Hindlimb muscle (tissue), 1 donor: ENCODE data around the gene CINP. TPM values are rescaled to one million over a fixed set of nuclear protein-coding genes. Genes with fewer than 3 reads are reported as not detected.
"Not testable (repeated sequence)": the region's sequence is repeated elsewhere in the genome, so short reads cannot be mapped to it uniquely, and the experiment has no call there.

Experiments
- DNase-seq: peaks from one replicate; pipeline ENCODE4 v3.0.0-alpha.2; 2013
- polyA plus RNA-seq: library from polyadenylated mRNA; unstranded; fragments of 120-200 nt; gene quantifications from one replicate; pipeline ENCODE4 v1.2.1, GENCODE V29; 2013; ENCODE audit not compliant: insufficient read length

CINP gene
- polyA plus RNA-seq, 1 donor = 26.4 TPM

GRCh38 chr14:102353126-102353619 is 9.5 kb downstream of the CINP start:
- DNase-seq = no peak

- DNase-seq = no peak
Observed at GRCh38 chr14:102352213-102352612, 10.5 kb downstream of the CINP start.

- peak; percentile 12 for DNase-seq
Observed at GRCh38 chr14:102351593-102351992, 11.1 kb downstream of the CINP start.

- DNase-seq = no peak
Observed at GRCh38 chr14:102351023-102351422, 11.7 kb downstream of the CINP start.

DNA sequence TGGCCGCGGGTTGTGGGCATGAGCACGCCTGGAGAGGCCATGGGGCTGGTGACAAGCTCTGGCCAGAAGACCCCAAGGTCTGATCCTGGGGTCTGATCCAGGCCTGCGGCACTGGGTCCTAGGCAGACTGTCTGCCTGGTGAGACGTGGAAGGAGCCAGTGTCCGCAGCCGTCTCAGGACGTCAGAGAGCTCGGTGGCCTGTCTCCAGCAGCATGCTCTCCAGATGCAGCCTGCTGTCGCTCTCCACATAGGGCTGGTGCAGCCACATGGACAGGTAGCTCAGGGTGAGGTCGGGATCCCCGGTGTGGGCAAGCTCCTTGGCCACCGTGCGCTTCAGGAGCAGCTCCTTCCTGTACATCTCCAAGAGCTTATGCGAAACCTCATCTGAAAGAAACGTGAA is 14.3 kb downstream of the CINP start:
- DNase-seq = no peak

DNA sequence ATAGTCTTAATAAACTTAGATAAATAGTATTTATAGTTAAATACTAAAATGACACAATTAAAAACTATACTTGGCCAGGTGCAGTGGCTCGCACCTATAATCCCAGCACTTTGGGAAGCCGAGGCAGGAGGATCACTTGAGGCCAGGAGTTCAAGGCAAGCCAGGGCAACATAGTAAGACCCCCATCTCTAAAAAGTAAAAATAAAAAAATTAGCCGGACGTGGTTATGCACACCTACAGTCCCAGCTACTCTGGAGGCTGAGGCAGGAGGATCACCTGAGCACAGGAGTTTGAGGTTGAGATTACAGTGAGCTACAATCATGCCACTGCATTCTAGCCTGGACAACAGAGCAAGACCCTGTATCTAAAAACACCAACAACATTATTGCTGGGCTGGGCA is 16.0 kb downstream of the CINP start:
- DNase-seq = no peak

DNA sequence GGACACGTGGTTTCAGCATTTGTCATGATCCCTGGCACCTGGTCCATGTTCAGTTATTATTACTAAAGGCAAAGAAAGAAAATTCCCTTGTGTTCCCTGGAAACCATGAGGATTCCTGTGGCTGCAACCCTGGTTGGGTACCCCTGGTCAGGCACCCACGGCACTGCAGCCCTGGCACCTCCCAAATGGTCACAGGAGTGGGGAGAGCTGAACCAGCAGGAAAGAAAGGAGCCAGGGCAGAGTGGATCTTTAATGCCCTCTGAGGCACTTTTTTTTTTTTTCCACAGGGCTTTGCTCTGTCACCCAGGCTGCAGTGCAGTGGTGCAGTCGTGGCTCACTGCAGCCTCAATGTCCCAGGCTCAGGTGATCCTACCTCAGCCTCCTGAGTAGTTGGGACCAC is 17.5 kb downstream of the CINP start:
- DNase-seq = no peak

DNA sequence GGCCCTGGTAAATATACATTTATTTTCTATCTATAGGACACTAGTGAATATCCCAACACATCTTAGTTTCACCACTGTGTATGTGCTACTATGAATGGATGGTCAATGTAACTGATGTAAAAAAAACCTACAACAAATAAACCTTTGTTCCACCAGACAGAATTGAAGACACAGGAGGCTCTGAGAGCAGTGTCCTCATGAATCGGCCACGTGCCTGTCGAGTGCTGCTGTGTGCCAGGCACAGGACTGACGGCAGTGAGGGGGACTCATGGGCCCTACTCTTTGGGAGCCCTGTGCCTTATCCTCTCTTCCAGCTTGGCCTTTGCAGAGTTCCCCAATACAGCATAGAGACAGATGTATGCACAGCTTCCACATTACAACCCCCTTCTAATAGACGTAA is 18.2 kb downstream of the CINP start:
- no peak for DNase-seq

GRCh38 chr14:102344084-102344483 is 18.6 kb downstream of the CINP start:
- no peak for DNase-seq

- DNase-seq = no peak
Observed at GRCh38 chr14:102342238-102342637, 20.5 kb downstream of the CINP start.

DNA sequence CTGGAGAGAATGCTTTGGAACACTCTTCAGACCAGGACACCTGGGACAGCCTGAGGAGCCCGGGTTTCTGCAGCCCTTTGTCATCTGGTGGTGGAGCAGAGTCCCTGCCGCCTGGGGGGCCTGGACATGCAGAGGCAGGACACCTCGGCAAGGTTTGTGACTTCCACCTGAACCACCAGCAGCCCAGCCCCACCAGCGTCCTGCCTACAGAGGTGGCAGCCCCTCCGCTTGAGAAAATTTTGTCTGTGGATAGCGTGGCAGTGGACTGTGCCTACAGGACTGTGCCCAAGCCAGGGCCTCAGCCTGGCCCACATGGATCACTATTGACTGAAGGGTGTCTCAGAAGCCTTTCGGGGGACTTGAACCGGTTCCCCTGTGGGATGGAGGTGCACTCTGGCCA is 21.1 kb downstream of the CINP start:
- no peak for DNase-seq

DNA sequence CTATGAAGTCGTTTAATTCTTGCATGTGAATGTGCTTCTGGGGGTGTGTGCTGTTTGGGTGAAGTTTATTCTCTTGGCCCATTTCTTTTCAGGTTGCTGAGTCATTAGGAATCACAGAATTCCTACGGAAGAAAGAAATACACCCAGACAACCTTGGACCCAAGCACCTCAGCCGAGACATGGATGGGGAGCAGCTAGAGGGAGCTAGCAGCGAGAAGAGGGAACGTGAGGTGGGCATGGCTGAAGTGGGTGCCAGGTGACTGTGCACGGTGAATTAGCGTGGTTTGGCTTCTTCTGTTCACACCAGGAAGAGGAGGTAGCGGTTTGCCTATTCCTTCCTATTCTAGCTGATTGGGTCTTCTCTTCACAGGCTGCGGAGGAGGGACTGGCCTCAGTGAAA is 24.0 kb downstream of the CINP start:
- no peak for DNase-seq

GRCh38 chr14:102335163-102335562 is 27.5 kb downstream of the CINP start:
- no peak for DNase-seq

DNA sequence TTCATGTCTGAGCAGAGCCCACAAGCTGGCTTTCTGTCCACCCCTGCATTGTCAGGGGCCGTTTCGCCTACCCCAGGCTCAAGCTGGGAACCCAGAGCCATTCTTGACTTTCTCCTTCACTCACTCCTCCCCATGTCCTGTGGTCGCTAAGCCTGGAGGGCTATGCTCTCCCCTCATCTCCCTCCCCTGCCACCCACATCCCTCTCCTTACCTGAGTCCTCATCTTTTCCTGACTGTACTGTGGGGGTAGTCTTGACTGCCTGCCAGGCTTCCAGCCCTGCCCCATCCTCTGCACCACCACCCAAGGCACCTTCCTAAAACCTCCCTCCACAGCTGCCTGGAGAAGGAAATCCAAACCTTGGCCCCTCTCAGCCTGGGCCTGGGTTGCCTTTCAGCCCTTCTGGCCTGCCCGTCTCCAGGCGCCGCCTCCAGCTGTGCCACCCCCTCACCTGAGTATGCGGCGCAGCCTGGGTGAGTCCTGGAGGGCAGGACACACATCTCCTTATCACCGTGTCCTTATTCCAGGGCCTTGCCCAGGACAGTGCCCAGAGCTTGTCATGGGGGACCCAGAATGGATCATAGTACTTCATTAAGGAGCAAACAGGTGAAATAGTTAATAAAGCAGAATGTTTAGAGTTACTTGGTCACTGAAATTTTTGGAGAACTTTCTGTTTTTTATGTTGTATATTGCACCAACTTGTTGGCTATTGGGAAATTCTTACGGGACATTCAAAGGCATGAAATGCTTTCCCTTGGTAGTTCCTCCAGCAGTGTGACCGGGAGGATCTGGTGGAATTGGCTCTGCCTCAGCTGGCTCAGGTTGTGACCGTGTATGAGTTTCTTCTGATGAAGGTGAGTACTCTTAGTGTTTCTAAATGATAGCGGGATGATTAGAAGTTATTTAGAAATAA is 28.6 kb downstream of the CINP start:
- DNase-seq = no peak

- DNase-seq = no peak
Observed at GRCh38 chr14:102333390-102333789, 29.3 kb downstream of the CINP start.

DNA sequence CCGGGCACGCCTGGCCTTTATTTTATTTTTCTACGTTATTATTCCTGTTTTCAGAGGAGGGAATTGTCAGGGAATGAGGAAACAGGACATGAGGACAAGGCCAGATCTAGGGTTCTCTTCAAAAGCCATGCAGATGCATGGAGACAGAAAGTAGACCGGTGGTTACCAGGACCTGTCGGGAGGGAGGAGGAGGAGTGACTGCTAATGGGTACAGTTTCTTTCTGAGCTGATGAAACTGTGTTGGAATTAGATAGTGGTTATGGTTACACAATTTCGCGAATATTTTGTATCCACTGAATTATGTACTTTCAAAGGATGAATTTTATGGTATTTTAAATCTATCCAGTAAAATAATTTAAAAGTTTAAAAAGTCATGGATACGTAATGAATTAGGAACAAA is 31.9 kb downstream of the CINP start:
- no peak for DNase-seq

DNA sequence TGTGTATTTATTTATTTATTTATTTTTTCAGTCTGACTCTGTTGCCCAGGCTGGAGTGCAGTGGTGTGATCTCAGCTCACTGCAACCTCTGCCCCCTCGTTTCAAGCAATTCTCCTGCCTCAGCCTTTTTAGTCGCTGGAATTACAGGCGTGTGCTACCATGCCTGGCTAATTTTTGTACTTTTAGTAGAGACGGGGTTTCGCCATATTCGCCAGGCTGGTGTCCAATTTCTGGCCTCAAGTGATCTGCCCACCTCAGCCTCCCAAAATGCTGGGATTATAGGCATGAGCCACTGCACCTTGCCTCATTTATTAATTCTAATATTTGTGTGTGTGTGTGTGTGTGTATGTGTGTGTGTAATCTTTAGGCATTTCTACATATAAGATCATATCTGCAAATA is 33.3 kb downstream of the CINP start:
- not testable (repeated sequence) for DNase-seq

DNA sequence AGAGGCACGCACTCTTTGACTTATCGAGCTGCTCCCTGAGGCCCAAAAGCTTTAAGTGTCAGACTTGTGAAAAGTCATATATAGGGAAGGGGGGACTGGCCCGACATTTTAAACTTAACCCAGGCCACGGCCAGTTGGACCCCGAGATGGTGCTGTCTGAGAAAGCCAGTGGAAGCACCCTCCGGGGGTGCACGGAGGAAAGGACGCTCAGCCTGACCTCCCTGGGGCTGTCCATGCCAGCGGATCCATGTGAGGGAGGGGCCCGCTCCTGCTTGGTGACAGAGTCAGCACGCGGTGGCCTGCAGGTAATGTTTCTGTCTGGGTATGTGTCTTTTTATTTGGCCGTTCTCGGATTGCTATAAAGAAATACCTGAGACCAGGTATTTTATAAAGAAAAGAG is 36.1 kb downstream of the CINP start:
- no peak for DNase-seq

- no peak for DNase-seq
Observed at GRCh38 chr14:102325791-102326345, 36.8 kb downstream of the CINP start.

GRCh38 chr14:102323102-102323501 is 39.6 kb downstream of the CINP start:
- DNase-seq = peak; percentile 22

GRCh38 chr14:102321456-102322422 is 41.0 kb downstream of the CINP start:
- DNase-seq = peak; percentile 14

DNA sequence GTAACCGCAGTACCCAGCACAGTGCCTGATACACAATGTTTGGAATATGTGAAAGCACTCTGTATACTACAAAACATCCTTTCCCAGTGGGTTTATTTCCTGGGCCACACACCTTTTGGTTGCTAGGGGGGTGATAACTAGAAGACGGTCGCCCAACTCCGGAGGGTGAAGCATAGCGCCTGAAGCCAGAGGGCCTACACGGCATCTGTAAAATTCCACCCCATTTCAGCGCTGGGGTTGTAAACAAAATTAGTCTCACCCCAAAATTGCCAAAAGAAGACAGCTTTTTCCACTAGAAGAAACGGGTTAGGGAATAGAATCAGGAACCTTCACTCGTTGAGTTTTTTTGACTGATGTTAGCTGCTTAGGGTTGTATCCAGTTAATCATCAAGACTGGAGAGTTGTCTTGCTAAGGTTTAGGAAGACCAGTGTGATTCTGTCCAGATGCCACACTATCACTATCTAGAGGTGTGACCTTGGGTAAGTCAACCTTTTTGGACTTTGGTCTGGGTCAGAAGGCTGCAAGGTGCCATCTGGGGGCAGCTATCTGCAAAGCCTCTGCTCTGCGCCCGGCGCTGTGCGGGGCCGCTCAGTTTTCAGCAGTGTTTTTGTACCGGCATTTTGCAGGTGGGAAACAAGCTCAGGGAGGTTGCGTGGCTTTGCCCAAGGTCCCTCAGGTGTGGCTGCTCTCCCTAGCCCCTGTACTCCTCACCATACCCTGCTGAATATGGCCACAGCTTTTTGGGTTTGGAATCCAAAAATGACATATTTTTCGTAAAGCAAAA is 41.8 kb downstream of the CINP start:
- no peak for DNase-seq
